IMR-90 (cell line): ENCODE data around the gene DNAAF2. TPM values are rescaled to one million over a fixed set of nuclear protein-coding genes. Genes with fewer than 3 reads are reported as not detected.

ENCODE experiments used
- ATAC-seq: fragments of 200-7000 bp; cut with Tn5 transposase; 2 replicates; pipeline ENCODE4 v1.9.1; 2020; ENCODE audit warnings: low read depth, mild to moderate bottlenecking, moderate library complexity
- BruUV-seq: library from RNA; stranded (reverse); fragments of 400-500 nt; replicated peaks from 2 replicates; lab custom pipeline; 2021; lab: Mats Ljungman, UMichigan
- CTCF ChIA-PET: fragments of 300-600 bp; formaldehyde crosslinking; extraction: SDS; loops from one replicate; lab custom pipeline; 2021; ENCODE audit warnings: antibody characterized with exemption; lab: Yijun Ruan, JAX
- POLR2A ChIA-PET: fragments of 300-600 bp; sonication (Branson Sonifier 250); formaldehyde crosslinking; loops from one replicate; lab custom pipeline; 2022; ENCODE audit warnings: antibody characterized with exemption; ENCODE audit not compliant: unreplicated experiment; lab: Charles Lee
- DNase-seq: peaks from one replicate; pipeline ENCODE4 v3.0.0; 2013
- H2AFZ ChIP-seq: replicated peaks from 2 replicates; pipeline ENCODE3; 2013; ENCODE audit warnings: low read length, mild to moderate bottlenecking; ENCODE audit not compliant: poor library complexity
- H2AK5ac ChIP-seq: 2 replicates; pipeline ENCODE4 v1.6.1; 2013; ENCODE audit warnings: low read depth, low read length, inconsistent platforms
- H2AK9ac ChIP-seq: replicated peaks from 2 replicates; pipeline ENCODE3; 2013; ENCODE audit warnings: mild to moderate bottlenecking, low read depth, low read length, moderate library complexity; ENCODE audit not compliant: poor library complexity
- H2BK120ac ChIP-seq: 2 replicates; pipeline ENCODE4 v1.6.1; 2013; ENCODE audit warnings: low read depth, low read length, inconsistent platforms
- H2BK15ac ChIP-seq: 3 replicates; pipeline ENCODE4 v1.6.1; 2013; ENCODE audit warnings: low read depth, low read length, inconsistent platforms
- H2BK20ac ChIP-seq: 2 replicates; pipeline ENCODE4 v1.6.1; 2013; ENCODE audit warnings: low read depth, mild to moderate bottlenecking, inconsistent platforms, low read length, moderate library complexity
- H2BK5ac ChIP-seq: 2 replicates; pipeline ENCODE4 v1.6.1; 2013; ENCODE audit warnings: mild to moderate bottlenecking, low read depth, low read length, inconsistent platforms; ENCODE audit not compliant: poor library complexity, severe bottlenecking
- H3K14ac ChIP-seq: replicated peaks from 2 replicates; pipeline ENCODE4 v1.6.1; 2013; ENCODE audit warnings: low read depth, low read length, inconsistent platforms
- H3K18ac ChIP-seq: 2 replicates; pipeline ENCODE4 v1.6.1; 2013; ENCODE audit warnings: low read depth, low read length, control low read depth
- H3K23ac ChIP-seq: 2 replicates; pipeline ENCODE4 v1.6.1; 2013; ENCODE audit warnings: low read depth, low read length, inconsistent platforms
- H3K27ac ChIP-seq: 2 replicates; pipeline ENCODE4 v1.5.1; 2013; ENCODE audit warnings: mild to moderate bottlenecking, control low read depth, low read length; ENCODE audit not compliant: insufficient read depth
- H3K27me3 ChIP-seq: 2 replicates; pipeline ENCODE4 v1.6.1; 2013; ENCODE audit warnings: low read length; ENCODE audit not compliant: control insufficient read depth, insufficient read depth
- H3K36me3 ChIP-seq: 2 replicates; pipeline ENCODE4 v1.6.1; 2013; ENCODE audit warnings: low read length, mixed read lengths; ENCODE audit not compliant: control insufficient read depth, insufficient read depth
- H3K4ac ChIP-seq: 2 replicates; pipeline ENCODE4 v1.6.1; 2013; ENCODE audit warnings: low read depth, low read length, inconsistent platforms
- H3K4me1 ChIP-seq: 2 replicates; pipeline ENCODE4 v1.6.1; 2013; ENCODE audit warnings: low read length, mixed read lengths; ENCODE audit not compliant: control insufficient read depth, insufficient read depth
- H3K4me2 ChIP-seq: 2 replicates; pipeline ENCODE4 v1.6.1; 2013; ENCODE audit warnings: low read depth, mild to moderate bottlenecking, control low read depth, low read length, moderate library complexity
- H3K4me3 ChIP-seq: 2 replicates; pipeline ENCODE4 v1.5.1; 2013; ENCODE audit warnings: low read depth, mild to moderate bottlenecking, control low read depth, low read length, moderate library complexity; ENCODE audit not compliant: insufficient read depth
- H3K56ac ChIP-seq: 2 replicates; pipeline ENCODE4 v1.6.1; 2013; ENCODE audit warnings: low read length, inconsistent platforms; ENCODE audit not compliant: insufficient read depth; ENCODE audit errors: extremely low read depth
- H3K79me1 ChIP-seq, 2 experiments: 2 replicates each; pipeline ENCODE4 v1.6.1; 2013; ENCODE audit warnings: low read length in 2 of 2, inconsistent platforms in 1 of 2, low read depth in 1 of 2
- H3K9ac ChIP-seq: 2 replicates; pipeline ENCODE4 v1.6.1; 2013; ENCODE audit warnings: low read depth, low read length, control low read depth
- H3K9me1 ChIP-seq: 2 replicates; pipeline ENCODE4 v1.6.1; 2013; ENCODE audit warnings: low read length, inconsistent platforms; ENCODE audit not compliant: insufficient read depth
- H3K9me3 ChIP-seq: 2 replicates; pipeline ENCODE4 v1.6.1; 2013; ENCODE audit warnings: low read length; ENCODE audit not compliant: control insufficient read depth, insufficient read depth
- H4K20me1 ChIP-seq: 2 replicates; pipeline ENCODE4 v1.6.1; 2013; ENCODE audit warnings: low read length, inconsistent platforms; ENCODE audit not compliant: insufficient read depth
- H4K5ac ChIP-seq: 2 replicates; pipeline ENCODE4 v1.6.1; 2013; ENCODE audit warnings: mild to moderate bottlenecking, low read depth, low read length, control low read depth
- H4K8ac ChIP-seq, 2 experiments: 2 replicates each; pipeline ENCODE4 v1.6.1; 2013; ENCODE audit warnings: low read depth in 2 of 2, low read length in 2 of 2, control low read depth in 1 of 2, inconsistent platforms in 1 of 2
- H4K91ac ChIP-seq: 2 replicates; pipeline ENCODE4 v1.6.1; 2013; ENCODE audit warnings: low read depth, low read length, inconsistent platforms; ENCODE audit not compliant: insufficient read depth
- BHLHE40 ChIP-seq: fragments of 150-350 bp; IDR thresholded peaks from 2 replicates; pipeline ENCODE4 v1.6.1; 2016; ENCODE audit warnings: mild to moderate bottlenecking, low read depth, low read length
- CEBPB ChIP-seq: IDR thresholded peaks from 2 replicates; pipeline ENCODE4 v1.6.1; 2012; ENCODE audit warnings: low read depth, low read length, improper control_type of control experiment
- CHD1 ChIP-seq: IDR thresholded peaks from 2 replicates; pipeline ENCODE4 v1.6.1; 2012; ENCODE audit warnings: low read depth, low read length, improper control_type of control experiment
- ELK1 ChIP-seq: fragments of 150-350 bp; IDR thresholded peaks from 2 replicates; pipeline ENCODE4 v1.6.1; 2016; ENCODE audit warnings: low read depth, mild to moderate bottlenecking, low read length, moderate library complexity, borderline replicate concordance
- FOS ChIP-seq: fragments of 150-350 bp; IDR thresholded peaks from 2 replicates; pipeline ENCODE4 v1.6.1; 2016; ENCODE audit warnings: low read depth, low read length
- MAFK ChIP-seq: IDR thresholded peaks from 2 replicates; pipeline ENCODE4 v1.6.1; 2012; ENCODE audit warnings: low read depth, low read length, improper control_type of control experiment
- MAZ ChIP-seq: IDR thresholded peaks from 2 replicates; pipeline ENCODE4 v1.6.1; 2012; ENCODE audit warnings: low read depth, mild to moderate bottlenecking, low read length, improper control_type of control experiment, moderate library complexity, borderline replicate concordance
- MXI1 ChIP-seq: IDR thresholded peaks from 2 replicates; pipeline ENCODE4 v1.6.1; 2012; ENCODE audit warnings: low read depth, mild to moderate bottlenecking, low read length, moderate library complexity, borderline replicate concordance
- NFE2L2 ChIP-seq: fragments of 150-350 bp; IDR thresholded peaks from 2 replicates; pipeline ENCODE4 v1.6.1; 2016; ENCODE audit warnings: low read depth, mild to moderate bottlenecking, low read length
- POLR2A ChIP-seq: IDR thresholded peaks from 2 replicates; pipeline ENCODE4 v1.6.1; 2012; ENCODE audit warnings: mild to moderate bottlenecking, low read depth, low read length
- RAD21 ChIP-seq: IDR thresholded peaks from 2 replicates; pipeline ENCODE4 v1.6.1; 2012; ENCODE audit warnings: low read length, improper control_type of control experiment
- RCOR1 ChIP-seq: IDR thresholded peaks from 2 replicates; pipeline ENCODE4 v1.6.1; 2012; ENCODE audit warnings: mild to moderate bottlenecking, low read length, improper control_type of control experiment; ENCODE audit not compliant: insufficient replicate concordance
- RFX5 ChIP-seq: IDR thresholded peaks from 2 replicates; pipeline ENCODE4 v1.8.0; 2012; ENCODE audit warnings: low read depth, mild to moderate bottlenecking, low read length, moderate library complexity
- SMC3 ChIP-seq: fragments of 150-350 bp; IDR thresholded peaks from 2 replicates; pipeline ENCODE4 v1.6.1; 2016; ENCODE audit warnings: low read depth, mild to moderate bottlenecking, antibody characterized with exemption, low read length, moderate library complexity
- USF2 ChIP-seq: fragments of 150-350 bp; IDR thresholded peaks from 2 replicates; pipeline ENCODE4 v1.6.1; 2017; ENCODE audit warnings: mild to moderate bottlenecking, antibody characterized with exemption, low read length, low read depth
- WGBS, 2 experiments: methylation state at CpG; one replicate each; pipeline versions ENCODE4 v1.1.5 to v1.1.7; 2013; ENCODE audit warnings: missing lambda C conversion rate in 2 of 2; ENCODE audit not compliant: insufficient read length in 1 of 2; ENCODE audit errors: extremely low coverage in 2 of 2; 5-methylcytosine and 5-hydroxymethylcytosine counted together
- dilution Hi-C: fragments of 300-500 bp; cut with HindIII; formaldehyde crosslinking; loops from one replicate; pipeline ENCODE4 v1.14.3; 2018; ENCODE audit warnings: low sequenced_read_pairs; ENCODE audit not compliant: unreplicated experiment
- in situ Hi-C: fragments of 300-500 bp; cut with MboI; formaldehyde crosslinking; loops from 3 replicates; pipeline ENCODE4 v1.14.3; 2019; ENCODE audit warnings: low sequenced_read_pairs, inconsistent platforms, mixed read lengths
- intact Hi-C: fragments of 100-400 bp; cut with micrococcal nuclease; formaldehyde crosslinking; loops from 2 replicates; pipeline ENCODE4 v1.10.0; 2022
- polyA plus RNA-seq, 3 experiments: library from polyadenylated mRNA; depleted of rRNA; stranded (reverse); fragments of >200 nt; gene quantifications; 2 replicates each; pipeline ENCODE4 v1.2.3, GENCODE V29; 2012; ENCODE audit warnings: low replicate concordance in 1 of 3
- total RNA-seq: library from RNA; depleted of rRNA; stranded (reverse); fragments of >200 nt; gene quantifications from 2 replicates; pipeline ENCODE4 v1.2.3, GENCODE V29; 2012
- TF ChIP-seq, protein P1 (sequence below): conservative IDR thresholded peaks from 2 replicates; pipeline ENCODE4 v1.5.1; 2012; ENCODE audit warnings: mild to moderate bottlenecking, low read depth, low read length, improper control_type of control experiment

Gene DNAAF2
- total and polyA plus RNA-seq, 2 of the 4 experiments (the other 2 are of a cell fraction) = 4.1 to 4.7 TPM

DNA sequence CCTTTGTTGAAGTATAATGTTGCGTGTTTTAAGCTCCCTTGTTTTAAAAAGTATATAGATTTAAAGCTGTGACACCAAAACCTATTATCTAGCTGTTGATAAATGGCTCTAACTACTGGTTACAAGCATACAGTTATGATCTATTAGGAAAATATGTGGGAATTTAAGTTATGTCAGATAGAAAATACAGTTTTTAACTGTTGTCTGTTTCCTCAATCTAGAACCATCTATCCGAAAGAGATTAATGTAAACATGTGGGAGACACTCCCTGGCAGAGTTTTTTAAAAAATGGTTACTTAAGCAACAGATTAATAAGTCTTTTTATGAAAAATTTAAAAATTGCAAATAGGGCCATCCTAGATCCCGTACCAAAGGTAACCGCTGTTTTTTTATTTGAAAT, 22.8 kb downstream of the DNAAF2 start:
- CTCF ChIA-PET = no interaction called here

More for the DNA sequence above, 22.8 kb downstream of the DNAAF2 start:
- Histone ChIP-seq H3K4me1 (peaks cover 2% of the 10 kb centered on the region), H3K23ac (no peak overlapping the region; the same call in 1 of the 2 replicates), H3K36me3 (peaks cover 2% of the 10 kb centered on the region), H4K5ac (no peak overlapping the region), H3K18ac (no peak overlapping the region), H2BK5ac (no peak overlapping the region), H3K27ac (no peak overlapping the region), H3K9me3 (no peaks in the 10 kb centered on the region), H4K20me1 (peaks cover 3% of the 10 kb centered on the region), H2BK15ac (no peak overlapping the region), H4K91ac (no peak overlapping the region), H3K79me1 (peaks cover 20 to 32% of the 10 kb centered on the region in 2 experiments), H3K9ac (no peak overlapping the region), H2AK9ac (no peak overlapping the region), H3K27me3 (no peaks in the 10 kb centered on the region), H3K4ac (no peak overlapping the region), H3K9me1 (peaks cover 6% of the 10 kb centered on the region), H3K14ac (no peak overlapping the region), H2BK20ac (no peak overlapping the region), H3K56ac (no peak overlapping the region), H2AFZ (no peak overlapping the region), H2AK5ac (no peak overlapping the region), H3K4me3 (no peak overlapping the region), H2BK120ac (no peak overlapping the region), H4K8ac (no peak overlapping the region), H3K4me2 (no peak overlapping the region)
- intact Hi-C loops (no loop called here), dilution Hi-C loops (no loop called here), in situ Hi-C loops (no loop called here)
- DNase-seq (no peak), ATAC-seq (no peak; the same call in 1 of the 2 replicates)
- BruUV-seq = no TSS peak
- TF ChIP-seq MXI1 = no peak
- no peak for TF ChIP-seq SMC3
- no peak for TF ChIP-seq FOS
- TF ChIP-seq USF2 = no peak
- TF ChIP-seq RCOR1 = no peak
- TF ChIP-seq CEBPB = no peak
- TF ChIP-seq RAD21 = no peak
- no peak for TF ChIP-seq RFX5
- no peak for TF ChIP-seq CHD1
- TF ChIP-seq BHLHE40 = no peak
- no peak for TF ChIP-seq POLR2A
- TF ChIP-seq ELK1 = no peak
- TF ChIP-seq, protein P1, sequence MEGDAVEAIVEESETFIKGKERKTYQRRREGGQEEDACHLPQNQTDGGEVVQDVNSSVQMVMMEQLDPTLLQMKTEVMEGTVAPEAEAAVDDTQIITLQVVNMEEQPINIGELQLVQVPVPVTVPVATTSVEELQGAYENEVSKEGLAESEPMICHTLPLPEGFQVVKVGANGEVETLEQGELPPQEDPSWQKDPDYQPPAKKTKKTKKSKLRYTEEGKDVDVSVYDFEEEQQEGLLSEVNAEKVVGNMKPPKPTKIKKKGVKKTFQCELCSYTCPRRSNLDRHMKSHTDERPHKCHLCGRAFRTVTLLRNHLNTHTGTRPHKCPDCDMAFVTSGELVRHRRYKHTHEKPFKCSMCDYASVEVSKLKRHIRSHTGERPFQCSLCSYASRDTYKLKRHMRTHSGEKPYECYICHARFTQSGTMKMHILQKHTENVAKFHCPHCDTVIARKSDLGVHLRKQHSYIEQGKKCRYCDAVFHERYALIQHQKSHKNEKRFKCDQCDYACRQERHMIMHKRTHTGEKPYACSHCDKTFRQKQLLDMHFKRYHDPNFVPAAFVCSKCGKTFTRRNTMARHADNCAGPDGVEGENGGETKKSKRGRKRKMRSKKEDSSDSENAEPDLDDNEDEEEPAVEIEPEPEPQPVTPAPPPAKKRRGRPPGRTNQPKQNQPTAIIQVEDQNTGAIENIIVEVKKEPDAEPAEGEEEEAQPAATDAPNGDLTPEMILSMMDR = no peak
- no peak for TF ChIP-seq MAFK
- no peak for TF ChIP-seq MAZ
- no peak for TF ChIP-seq NFE2L2
- no CpG with 5 or more reads among the region's 4 CpGs for WGBS, 2 experiments
- POLR2A ChIA-PET = interaction anchor here (0.5 kb wide), 1 partner anchor 535 kb away, joined by 5 read pairs; no protein-coding TSS in a partner anchor
